HG03175 (cell line): Measurements from ENCODE around the gene NOP56.

Experiments used
- ATAC-seq: cut with Tn5 transposase; IDR thresholded peaks from one replicate; pipeline ENCODE4 v1.9.1; 2021; ENCODE audit warnings: mild to moderate bottlenecking, moderate library complexity; ENCODE audit not compliant: unreplicated experiment

NOP56 gene, protein sequence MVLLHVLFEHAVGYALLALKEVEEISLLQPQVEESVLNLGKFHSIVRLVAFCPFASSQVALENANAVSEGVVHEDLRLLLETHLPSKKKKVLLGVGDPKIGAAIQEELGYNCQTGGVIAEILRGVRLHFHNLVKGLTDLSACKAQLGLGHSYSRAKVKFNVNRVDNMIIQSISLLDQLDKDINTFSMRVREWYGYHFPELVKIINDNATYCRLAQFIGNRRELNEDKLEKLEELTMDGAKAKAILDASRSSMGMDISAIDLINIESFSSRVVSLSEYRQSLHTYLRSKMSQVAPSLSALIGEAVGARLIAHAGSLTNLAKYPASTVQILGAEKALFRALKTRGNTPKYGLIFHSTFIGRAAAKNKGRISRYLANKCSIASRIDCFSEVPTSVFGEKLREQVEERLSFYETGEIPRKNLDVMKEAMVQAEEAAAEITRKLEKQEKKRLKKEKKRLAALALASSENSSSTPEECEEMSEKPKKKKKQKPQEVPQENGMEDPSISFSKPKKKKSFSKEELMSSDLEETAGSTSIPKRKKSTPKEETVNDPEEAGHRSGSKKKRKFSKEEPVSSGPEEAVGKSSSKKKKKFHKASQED

DNA sequence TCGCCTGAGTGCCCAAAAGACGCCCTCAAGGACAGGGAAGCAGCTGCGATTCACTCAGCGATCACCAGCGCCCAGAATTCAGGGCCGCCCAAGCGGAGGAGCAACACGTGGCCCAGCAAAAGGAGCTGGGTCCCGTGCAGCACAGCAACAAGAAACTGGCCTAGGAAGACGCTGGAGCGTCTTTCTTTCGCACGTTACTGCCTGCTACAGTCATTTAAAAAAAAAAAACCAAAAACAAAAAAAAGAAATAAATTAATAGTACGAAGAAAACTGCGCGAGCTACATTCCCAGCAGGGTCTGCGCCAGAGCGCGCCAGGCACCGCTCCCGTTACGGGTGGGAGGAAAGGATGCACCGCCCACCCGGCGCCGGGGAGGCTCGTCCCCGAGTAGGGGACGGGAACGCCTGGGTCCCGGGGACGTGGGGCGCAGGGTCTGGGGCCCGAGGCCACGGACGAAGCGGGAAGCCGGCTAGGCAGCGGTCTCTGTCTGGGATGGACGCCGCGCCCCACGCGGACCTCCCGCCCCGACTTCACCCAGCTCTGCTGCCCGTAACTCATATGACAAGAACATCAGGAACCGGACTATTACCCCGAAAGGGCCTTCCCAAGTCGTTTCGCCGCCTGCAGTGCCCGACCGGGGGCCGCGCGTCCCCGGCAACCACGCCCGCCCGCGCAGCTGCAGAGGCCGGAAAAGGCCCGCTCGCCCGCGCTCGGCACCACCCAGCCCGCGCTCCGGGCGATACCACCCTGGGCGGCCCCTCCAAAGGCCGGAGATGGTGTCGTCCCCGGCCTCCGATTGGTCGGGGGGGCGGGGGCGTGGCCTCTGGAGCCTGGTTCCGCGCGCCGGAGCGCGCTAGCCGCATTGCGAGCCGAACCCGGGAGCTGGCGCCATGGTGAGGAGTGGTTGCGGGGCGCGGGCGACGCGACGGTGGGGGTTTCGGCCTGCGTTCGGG is at the start of gene NOP56:
NOP56 (plus strand) TSS at position 861 of the 952 bp plus-strand sequence; CDS start at position 890, 29 bp downstream.
- ATAC-seq: peak; percentile 86

DNA sequence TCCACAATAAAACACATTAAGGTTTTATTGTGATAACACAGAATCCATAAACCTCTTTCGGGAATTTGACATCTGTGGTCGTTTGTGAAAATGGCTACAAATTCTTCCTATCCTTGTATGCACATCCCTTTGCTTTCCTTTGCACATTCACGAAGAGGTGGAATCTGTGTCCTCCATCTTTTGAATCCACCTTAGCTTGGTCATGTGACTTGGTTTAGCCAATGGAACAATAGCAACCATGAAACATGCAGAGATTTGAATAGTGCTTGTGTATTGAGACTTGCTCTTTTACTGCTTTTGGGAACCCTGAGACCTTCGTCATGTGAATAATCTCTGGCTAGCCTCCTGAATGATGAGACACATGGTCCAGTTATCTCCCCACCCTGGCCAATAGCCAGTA is 49.7 kb upstream of the NOP56 start:
- ATAC-seq: no peak

DNA sequence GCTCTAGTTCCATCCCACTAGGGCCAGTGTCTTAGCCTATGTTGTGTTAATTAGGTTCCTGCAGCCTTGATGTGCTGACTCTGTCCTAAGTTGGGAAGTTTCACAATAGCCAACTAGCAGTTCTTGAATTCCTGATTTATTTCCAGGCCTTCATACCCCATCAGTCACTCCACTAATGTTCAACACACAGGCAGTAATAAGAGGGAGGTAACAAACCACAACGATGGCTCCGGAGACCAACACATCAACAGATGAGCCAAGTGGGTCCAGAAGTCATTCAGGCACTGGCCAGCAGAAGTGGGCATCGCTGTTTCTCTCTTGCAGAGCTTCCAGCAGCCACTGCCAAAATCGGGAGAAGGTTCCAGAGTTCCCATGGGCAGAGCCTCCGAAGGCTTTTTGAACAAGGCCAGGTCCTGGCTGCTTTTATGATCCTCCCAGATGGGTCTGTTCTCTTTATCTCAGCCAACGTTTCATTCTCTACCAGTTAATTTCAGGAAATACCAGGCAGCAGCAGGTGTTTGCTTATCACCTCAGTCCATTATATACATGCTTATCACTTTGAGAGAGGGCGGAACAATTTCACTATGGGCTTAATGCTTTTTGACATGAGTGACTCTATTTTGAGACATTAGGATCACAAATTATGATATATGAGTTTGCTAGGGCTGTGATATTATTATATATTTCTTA is 48.5 kb upstream of the NOP56 start:
- no peak for ATAC-seq

DNA sequence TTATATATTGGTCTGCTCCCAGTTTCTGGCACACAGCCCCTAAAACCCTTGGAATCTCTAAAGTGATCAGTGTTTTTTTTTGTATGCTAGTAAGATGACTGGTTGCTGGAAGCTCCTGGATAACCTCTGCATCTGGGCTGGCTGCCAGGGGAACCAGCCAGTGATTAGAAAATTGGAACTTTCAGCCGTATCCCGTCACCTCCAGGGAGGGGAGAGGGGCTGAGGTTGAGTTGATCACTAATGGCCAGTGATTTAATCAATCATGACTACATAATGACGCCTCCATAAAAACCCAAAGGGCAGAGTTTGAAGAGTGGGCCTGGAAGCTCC is 48.0 kb upstream of the NOP56 start:
- no peak for ATAC-seq

DNA sequence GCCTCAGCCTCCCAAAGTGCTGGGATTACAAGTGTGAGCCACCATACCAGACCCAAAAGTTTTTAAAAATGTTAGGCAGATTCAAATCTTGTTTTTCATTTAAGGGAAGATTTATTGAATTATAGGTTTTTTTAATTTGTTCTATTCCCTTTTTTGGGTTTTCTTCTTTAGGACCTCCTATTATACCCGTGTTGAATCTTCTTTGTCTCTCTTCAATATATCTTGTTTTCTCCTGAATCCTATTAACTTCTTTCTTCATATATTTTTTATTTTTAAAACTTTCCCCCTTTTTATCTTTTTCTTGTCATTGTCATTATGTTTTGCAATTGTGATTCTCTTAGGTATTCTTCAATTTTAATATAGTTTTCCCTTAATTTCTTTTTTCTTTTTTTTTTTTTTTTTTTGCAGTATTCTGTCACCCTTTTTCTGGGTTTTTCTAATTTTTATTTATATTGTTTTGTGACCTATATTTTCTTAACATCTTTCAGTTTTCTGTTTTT is 45.9 kb upstream of the NOP56 start:
- no peak for ATAC-seq

DNA sequence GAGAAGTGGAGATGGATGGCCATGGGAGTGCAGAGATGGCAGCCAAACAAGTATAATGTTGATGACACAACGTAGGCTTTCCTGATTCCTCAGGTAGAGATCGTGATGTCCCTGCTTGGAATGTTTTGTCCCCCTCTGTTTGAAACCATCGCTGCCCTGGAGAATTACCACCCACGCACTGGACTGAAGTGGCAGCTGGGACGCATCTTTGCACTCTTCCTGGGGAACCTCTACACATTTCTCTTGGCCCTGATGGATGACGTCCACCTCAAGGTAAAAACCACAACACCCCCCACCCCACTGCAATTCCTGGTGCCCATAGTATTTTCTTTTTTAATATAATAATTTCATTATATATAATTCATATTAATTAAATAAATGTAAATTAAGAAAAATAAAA is 42.1 kb upstream of the NOP56 start:
- ATAC-seq: no peak

DNA sequence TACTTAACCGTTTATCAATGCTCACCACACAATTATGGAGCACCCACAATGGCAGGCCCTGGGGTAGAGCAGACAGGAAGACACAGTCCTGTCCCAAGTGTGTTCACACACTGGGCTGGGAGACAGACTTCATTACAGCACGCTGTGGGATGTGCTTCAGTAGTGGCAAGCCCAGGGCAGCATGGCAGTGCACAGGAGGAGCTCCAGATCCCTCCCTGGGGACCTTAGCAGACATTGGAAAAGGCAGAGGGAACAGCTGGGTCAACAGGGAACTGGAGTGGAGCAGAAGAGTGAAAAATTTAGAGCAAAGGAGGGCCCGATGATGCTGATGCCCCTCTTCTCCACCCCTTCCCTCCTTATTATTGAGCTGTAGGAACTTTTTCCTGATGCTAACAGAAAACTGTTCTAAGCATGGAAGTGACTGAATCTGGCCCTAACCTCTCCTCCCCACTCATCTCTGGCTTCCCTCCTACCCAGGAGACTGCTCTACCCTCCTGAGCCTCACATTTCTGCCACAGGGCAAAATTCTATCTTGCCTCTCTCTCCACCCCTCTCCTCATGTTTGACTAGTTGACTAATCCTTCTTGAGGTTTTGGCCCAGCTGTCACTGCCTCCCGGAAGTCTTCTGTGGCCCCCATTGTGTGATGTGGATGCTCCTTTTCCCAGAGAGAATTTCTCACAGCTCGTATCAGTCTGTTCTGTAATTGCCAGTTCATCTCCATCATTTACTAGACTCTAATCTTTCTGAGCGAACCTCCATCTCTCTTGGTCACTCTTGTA is 41.3 kb upstream of the NOP56 start:
- ATAC-seq: no peak

DNA sequence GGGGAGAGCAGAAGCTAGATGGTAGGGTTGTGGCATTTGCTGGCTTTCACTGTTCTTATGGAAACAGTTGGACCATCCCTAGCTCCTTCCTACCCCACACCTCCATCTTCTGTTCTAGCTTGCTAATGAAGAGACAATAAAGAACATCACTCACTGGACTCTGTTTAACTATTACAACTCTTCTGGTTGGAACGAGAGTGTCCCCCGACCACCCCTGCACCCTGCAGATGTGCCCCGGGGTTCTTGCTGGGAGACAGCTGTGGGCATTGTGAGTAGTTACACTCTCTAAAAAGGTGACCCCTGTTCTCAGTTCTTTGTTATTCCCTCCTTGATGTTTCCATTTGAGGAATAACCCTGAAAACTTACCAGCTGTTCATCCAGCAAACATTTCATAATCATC is 40.4 kb upstream of the NOP56 start:
- ATAC-seq: no peak

DNA sequence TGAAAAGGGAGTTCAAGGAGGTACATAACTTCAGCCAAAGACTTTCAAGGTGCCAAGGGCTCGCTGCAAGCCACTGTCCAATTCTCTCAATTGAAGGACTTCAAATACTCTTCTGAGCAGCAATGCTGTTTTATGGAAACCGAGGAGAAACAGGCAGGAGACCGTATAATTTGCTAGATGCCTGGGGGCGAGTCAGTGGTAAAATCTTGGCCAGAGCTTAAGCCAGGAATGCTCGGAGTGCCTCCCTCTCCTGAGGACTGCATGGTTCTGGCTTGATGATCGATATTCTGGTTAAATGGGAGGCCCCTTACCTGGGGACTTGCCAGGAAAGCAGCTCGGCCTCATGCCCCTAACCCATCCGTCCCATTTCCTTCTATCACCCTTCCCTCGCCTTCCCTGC is 35.8 kb upstream of the NOP56 start:
- no peak for ATAC-seq

DNA sequence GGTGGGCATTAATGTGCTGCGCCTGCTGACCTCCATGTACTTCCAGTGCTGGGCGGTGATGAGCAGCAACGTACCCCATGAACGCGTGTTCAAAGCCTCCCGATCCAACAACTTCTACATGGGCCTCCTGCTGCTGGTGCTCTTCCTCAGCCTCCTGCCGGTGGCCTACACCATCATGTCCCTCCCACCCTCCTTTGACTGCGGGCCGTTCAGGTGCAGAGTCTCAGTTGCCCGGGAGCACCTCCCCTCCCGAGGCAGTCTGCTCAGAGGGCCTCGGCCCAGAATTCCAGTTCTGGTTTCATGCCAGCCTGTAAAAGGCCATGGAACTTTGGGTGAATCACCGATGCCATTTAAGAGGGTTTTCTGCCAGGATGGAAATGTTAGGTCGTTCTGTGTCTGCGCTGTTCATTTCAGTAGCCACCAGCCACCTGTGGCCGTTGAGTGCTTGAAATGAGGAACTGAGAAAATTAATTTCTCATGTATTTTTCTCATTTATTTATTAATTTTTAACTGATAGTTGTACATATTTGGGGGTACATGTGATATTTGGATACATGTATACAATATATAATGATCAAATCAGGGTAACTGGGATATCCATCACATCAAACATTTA is 35.2 kb upstream of the NOP56 start:
- ATAC-seq: no peak

DNA sequence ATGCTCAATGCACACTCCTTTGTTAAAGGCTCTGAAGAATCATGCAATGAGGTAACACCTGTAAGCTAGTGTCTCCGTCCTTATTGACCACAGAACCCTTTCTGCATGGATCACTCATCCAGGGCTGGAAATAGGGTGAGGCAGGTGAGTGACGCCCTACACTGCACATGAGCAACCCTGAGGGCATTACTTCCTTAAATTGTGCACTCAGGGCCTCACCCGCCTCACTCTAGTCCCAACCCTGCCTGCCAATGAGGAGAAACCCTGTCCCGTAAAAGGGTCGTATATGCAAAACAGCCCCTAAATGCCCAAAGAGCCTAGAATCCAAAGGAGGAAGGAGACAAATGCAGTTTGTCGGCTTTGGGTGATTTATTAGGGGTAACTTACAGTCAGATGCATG is 33.6 kb upstream of the NOP56 start:
- ATAC-seq: no peak

DNA sequence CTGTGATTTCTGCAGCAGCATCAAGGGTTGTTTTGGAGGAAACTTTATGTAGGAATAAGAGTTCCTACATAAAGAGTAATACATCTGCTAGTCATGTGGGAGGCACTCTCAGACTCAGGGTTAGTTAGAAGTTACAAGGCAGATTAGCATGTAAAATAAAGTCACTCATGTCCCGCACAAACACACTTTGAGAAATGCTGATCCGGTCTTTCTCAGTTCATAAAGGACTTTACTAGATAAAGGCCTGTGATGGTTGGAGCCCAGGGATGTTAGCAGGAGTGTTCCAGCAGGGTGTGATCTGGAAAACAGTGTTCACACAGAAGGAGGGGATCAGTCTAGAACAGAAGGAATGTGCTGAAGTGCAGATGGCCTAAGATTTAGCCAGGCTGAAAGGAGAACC is 33.1 kb upstream of the NOP56 start:
- no peak for ATAC-seq

DNA sequence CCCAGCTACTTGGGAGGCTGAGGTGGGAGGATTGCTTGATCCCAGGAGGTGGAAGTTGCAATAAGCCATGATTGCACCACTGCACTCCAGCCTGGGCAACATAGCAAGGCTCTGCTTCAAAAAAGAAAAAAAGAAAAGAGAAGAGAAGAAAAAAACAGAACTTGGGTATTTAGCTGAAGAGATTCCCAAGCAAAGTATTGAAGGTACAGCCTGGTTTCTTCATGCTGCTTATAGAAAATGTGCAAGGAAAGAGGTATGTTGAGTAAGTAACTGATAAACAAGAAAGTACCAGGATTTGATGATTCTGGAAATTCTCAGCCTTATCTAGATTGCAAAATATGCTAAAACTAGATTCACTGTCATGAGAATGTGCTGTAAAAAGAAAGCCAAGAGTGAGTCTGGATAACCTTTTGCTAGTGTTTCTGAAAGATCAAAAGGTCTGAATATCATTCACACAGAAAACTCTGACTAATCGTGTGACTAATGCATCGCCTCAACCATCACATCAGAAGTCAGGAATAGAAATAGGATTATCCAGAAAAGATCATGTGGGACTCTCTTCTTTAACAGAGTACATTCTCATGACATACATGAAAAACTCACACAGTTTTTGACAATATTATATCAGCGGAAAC is 32.4 kb upstream of the NOP56 start:
- no peak for ATAC-seq

DNA sequence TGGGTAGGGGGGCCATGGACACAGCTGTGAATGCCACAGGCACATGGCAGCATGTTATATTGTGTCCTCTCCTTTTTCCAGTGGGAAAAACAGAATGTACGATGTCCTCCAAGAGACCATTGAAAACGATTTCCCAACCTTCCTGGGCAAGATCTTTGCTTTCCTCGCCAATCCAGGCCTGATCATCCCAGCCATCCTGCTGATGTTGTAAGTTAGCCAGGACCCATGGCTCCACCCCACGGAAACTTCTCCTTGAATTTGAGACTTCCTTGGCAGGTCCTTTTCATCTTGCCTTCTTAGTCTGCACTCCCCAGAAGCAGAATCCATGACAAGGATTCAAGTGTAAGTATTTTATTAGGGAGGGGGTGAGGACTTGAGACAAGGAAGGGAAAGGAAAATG is 28.2 kb upstream of the NOP56 start:
- no peak for ATAC-seq

DNA sequence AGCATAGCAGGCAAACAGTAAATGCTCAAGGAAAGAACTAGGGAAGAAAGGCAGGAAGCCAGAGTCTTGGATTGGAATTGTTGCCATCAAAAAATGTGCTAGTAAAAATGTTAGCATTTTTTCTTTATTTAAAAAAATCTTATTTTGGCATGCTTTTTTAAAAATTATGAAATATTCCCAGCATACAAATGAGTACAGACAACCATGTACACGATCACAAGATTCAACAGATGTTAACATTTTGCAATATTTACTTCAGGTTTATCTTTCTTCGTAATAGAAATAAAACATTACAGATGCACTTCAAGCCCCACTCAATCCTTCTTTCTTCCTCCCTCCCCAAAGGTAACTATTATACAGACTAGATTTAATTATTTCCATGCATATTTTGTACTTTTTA is 27.4 kb upstream of the NOP56 start:
- no peak for ATAC-seq

DNA sequence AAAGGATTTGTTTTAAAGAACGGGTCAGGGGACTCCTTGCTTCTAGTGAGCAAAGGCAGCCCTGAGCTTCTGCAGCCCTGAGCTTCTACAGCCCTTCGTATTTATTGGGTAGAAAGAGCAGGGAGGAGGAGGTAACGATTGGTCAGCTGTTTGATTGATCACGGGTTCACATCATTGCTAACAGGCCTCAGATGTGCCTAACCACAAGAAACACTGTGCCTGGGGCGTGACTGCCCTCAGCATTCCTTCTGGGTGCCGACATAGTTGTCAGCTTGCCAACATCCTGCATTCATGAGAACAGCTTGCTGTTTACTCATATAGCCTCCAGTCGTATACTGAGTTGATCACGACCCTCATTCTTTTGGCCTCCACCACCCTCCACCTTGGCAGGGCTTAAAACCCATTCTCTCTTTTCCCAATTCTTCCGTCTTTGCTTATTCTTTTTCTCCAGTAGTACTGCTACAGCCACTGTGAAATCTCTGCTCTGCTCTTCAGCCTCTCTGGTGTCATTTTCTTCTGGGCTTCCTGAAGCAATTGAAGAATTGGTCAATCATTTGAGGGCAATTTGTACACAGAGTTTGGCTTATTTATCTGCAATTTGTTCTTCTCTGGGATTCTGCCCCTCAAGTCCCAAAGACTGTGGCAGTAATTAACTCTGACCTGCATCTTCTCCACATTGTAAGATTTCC is 25.4 kb upstream of the NOP56 start:
- ATAC-seq: no peak

DNA sequence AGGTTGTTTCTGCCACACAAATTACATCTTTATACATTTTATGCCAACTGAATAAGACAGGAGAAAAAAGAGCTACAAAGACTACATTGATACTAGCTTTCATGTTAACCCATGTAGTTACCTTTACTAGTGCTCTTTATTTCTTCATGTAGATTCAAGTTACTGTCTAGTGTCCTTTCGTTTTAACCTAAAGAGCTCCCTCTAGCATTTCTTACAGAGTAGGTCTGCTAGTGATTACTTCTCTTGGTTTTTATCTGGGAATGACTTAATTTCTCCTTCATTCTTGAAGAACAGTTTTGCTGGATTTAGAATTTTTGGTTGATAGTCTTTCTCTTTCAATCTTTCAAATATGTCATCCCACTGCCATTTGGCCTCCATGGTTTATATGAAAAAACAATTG is 21.2 kb upstream of the NOP56 start:
- ATAC-seq: no peak

DNA sequence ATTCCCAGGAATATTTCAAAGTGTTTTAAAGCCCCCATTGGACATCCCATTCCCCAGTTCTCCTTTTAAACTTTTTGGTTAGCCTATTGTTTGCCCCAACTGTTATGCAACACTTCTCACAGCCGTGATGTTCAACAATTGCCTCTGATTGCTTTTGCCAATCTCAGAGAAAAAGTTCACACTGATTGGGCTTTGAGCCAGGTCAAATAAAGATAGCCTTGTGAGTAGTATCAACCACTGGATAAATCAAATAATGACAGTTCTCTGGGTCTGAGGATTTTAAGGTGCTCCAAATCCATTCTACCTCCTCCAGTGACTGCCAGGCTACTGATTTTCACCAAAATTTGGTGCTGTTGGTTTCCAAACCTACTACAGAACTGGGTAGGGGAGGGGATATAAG is 19.1 kb upstream of the NOP56 start:
- no peak for ATAC-seq

DNA sequence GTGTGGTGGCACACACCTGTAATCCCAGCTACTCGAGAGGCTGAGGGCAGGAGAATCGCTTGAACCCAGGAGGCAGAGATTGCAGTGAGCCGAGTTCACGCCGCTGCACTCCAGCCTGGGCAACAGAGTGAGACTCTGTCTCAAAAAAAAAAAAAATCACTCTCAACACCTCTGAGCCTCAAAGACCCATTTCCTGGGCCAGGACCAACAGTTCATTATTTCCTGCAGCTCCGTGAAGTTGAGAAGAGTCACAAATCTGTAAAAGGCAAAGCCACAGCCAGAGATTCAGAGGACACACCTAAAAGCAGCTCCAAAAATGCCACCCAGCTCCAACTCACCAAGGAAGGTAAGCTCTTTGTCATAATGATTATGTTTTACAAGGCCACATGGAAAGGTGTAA is 15.2 kb upstream of the NOP56 start:
- no peak for ATAC-seq
